ENCODE measurements around the gene CTBP2. TPM values are rescaled to one million over a fixed set of nuclear protein-coding genes. Genes with fewer than 3 reads are reported as not detected.

The CTBP2 gene
- total RNA-seq, 1 experiment from 2014 or later: 212 TPM

DNA sequence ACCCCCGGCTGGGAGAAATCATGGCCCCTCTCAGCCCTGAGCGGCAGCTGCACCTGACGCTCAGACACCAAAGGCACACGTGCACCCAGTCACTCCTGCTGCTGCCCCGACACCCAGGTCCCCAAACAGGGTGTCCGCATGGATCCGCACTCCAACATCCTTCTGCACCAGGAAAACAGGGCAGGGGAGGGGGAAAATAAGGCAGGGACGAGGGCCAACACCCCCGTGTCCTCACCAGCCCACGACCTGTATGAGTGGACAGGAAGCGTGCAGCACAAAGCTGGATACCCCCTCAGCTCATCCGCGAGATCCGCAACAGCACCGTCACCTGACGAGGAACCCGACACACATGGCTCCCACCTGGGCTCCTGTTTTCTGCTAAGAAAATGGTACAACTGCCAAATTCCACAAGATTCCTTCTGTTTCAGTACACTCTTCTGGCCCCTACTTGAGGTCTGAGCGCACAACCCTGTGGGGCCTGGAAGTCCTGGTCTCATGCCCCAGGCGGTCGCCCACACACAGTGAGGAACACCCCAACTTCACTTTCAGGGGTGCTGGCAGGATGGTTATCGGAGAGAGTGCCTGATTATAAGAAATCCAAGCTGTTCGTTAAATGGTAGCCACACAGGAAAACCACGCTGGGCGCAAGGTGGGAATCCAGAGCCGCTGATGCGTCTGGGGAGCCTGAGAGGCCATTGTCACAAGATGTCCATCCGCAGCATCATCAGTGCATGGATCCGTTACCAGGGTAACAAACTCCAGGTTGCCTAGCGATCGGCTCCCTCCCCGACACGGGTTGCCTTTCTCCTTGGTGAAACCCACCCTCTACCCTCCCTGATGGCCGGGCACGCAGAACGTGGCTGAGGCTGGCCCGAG is 154.8 kb downstream of the CTBP2 start:
- H2AK5ac ChIP-seq (ENCODE audit: insufficient read length, low read length): no peak overlapping the region
- H3K79me1 ChIP-seq (ENCODE audit: insufficient read depth, low read depth, low read length, poor library complexity, severe bottlenecking): peaks cover 8% of the 10 kb centered on the region
- Mint-ChIP-seq H3K4me3 (no peak overlapping the region), H3K27me3 (ENCODE audit: low read depth) (no peaks in the 10 kb centered on the region; the same call in 1 of the 2 replicates), H3K9me3 (no peaks in the 10 kb centered on the region; a peak in 1 of 5 replicates), H3K36me3 (ENCODE audit: insufficient read depth in 1 of 3, low read depth in 3 of 3) (peaks cover 38 to 74% (median 60%) of the 10 kb centered on the region in 3 experiments), H3K4me1 (peaks cover 26 to 36% of the 10 kb centered on the region in 2 experiments), H3K27ac (peak overlapping the region in 2 of 3 experiments; percentile 85 to 90; a peak in 3 of 7 replicates)
- no peak overlapping the region for H4K8ac ChIP-seq (replicated peaks; ENCODE audit: insufficient read length, low read depth, low read length)
- no peak overlapping the region for H2BK120ac ChIP-seq (ENCODE audit: low read depth, low read length, poor library complexity, severe bottlenecking)
- no peak overlapping the region for H3K27ac ChIP-seq (ENCODE audit: insufficient read length, low read depth, low read length)
- no peak overlapping the region for H3K14ac ChIP-seq (ENCODE audit: insufficient read depth, low read length)
- H2BK5ac ChIP-seq (ENCODE audit: insufficient read length, low read length): no peak overlapping the region
- H3K4me2 ChIP-seq (ENCODE audit: insufficient read depth, insufficient read length, low read length): no peak overlapping the region
- H2BK15ac ChIP-seq (ENCODE audit: low read depth, low read length): no peak overlapping the region
- H3K27me3 ChIP-seq (ENCODE audit: insufficient read depth, low read length): no peaks in the 10 kb centered on the region
- no peak overlapping the region for H3K23ac ChIP-seq (ENCODE audit: insufficient read length, low read depth, low read length)
- H3K4me1 ChIP-seq (ENCODE audit: insufficient read depth, low read length): no peaks in the 10 kb centered on the region; the same call in 1 of the 2 replicates
- no peak overlapping the region for H3K4ac ChIP-seq (ENCODE audit: low read depth, low read length)
- H3K9ac ChIP-seq (ENCODE audit: extremely low read depth, insufficient read length, low read length): no peak overlapping the region
- H2BK20ac ChIP-seq (ENCODE audit: low read depth, low read length, poor library complexity, severe bottlenecking): no peak overlapping the region
- no peaks in the 10 kb centered on the region for H3K9me3 ChIP-seq (ENCODE audit: control insufficient read depth, low read depth, low read length)
- H4K91ac ChIP-seq (ENCODE audit: insufficient read length, low read depth, low read length): no peak overlapping the region
- DNase-seq: no peak
- H3K56ac ChIP-seq (ENCODE audit: insufficient read length, low read depth, low read length): no peak overlapping the region
- H3K23me2 ChIP-seq (ENCODE audit: insufficient read length, low read depth, low read length, poor library complexity, severe bottlenecking): no peaks in the 10 kb centered on the region
- no peak overlapping the region for H3T11ph ChIP-seq (ENCODE audit: low read length)
- no peak overlapping the region for H2BK12ac ChIP-seq (ENCODE audit: insufficient read length, low read depth, low read length)
- H3K79me2 ChIP-seq (ENCODE audit: insufficient read depth, low read length): peaks cover 24% of the 10 kb centered on the region; the same call in 1 of the 2 replicates
- no CpG with 5 or more reads among the region's 36 CpGs for WGBS (ENCODE audit: extremely low coverage, insufficient read length, low lambda C conversion rate)
- no peak overlapping the region for H2AFZ ChIP-seq (ENCODE audit: low read length)
- no peak overlapping the region for H3K18ac ChIP-seq (ENCODE audit: insufficient read length, low read depth, low read length)
- H4K5ac ChIP-seq (ENCODE audit: insufficient read length, low read depth, low read length): no peak overlapping the region
- no peaks in the 10 kb centered on the region for H4K20me1 ChIP-seq (ENCODE audit: control insufficient read depth, insufficient read depth, insufficient read length)
- TF ChIP-seq CTCF (conservative IDR thresholded peaks at IDR 0.05): no peak
